ENCODE results near the gene FRA10AC1. TPM values are rescaled to one million over a fixed set of nuclear protein-coding genes. Genes with fewer than 3 reads are reported as not detected.
A peak's percentile ranks its signal among the peaks of the same experiment; 100 is the strongest.

Gene FRA10AC1, protein sequence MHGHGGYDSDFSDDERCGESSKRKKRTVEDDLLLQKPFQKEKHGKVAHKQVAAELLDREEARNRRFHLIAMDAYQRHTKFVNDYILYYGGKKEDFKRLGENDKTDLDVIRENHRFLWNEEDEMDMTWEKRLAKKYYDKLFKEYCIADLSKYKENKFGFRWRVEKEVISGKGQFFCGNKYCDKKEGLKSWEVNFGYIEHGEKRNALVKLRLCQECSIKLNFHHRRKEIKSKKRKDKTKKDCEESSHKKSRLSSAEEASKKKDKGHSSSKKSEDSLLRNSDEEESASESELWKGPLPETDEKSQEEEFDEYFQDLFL
- total RNA-seq = 2.9 TPM

GRCh38 chr10:93702210-93703001 is at the start of gene FRA10AC1:
Gene FRA10AC1, minus strand, starts transcription at chr10:93702592. Its CDS starts 2,486 bp downstream, at chr10:93700106.
- ATAC-seq (peak; percentile 96), DNase-seq (ENCODE audit: low spot score) (peak; percentile 80)

GRCh38 chr10:93751832-93752231 is 49.4 kb upstream of the FRA10AC1 start:
- no peak for DNase-seq (ENCODE audit: low spot score)
- peak; percentile 94 for ATAC-seq

- no peak for DNase-seq (ENCODE audit: low spot score)
- no peak for ATAC-seq
Observed at GRCh38 chr10:93751124-93751523, 48.7 kb upstream of the FRA10AC1 start.

DNA sequence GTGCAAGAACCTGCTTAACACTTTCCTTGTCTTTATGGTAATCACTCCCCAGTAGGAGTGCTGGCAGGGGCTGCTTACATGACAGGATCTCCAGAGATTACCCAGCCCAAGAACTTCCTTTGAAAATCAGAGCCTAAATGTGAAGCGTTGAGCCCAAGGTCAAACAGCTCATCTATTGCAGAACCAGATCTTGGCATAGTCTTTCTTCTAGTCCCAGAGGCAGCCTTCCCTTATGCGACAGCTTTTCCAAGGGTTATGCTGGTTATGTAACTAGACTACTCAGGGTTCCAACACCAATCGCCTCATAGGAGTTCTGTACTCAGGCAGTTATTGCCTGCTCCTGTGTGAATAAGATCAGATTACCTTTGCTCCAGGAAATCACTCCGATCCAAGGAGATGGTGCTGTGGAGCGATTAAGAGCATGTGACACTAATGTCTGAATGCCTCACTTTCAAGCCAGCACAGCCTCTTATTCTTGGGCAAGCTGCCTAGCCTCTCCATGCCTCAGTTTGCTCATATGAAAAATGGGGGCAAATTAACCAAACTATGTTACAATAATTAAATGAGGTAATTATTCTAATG is 46.9 kb upstream of the FRA10AC1 start:
- ATAC-seq (no peak), DNase-seq (ENCODE audit: low spot score) (no peak)

DNA sequence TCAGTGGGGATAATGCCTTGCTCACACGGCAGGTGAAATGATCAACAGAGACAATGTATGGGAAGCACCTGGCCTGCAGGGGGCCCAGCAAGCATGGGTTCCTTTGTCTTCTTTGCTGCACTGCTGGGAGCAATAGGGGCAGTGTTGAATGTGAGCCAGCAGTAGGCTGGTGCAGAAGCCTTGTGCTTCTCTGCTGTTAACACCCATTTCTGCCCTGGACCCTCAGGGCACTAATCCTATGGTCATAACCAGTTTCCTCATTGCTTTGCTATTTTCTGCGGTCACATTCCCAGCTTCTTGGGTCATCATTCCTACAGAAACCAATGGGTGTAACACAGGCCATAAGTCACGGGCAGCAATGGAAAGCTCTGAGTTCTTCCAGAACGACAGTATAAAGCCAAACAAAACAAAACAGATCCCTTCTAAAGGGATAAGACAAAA is 44.5 kb upstream of the FRA10AC1 start:
- peak; percentile 52 for DNase-seq (ENCODE audit: low spot score)
- peak; percentile 78 for ATAC-seq

DNA sequence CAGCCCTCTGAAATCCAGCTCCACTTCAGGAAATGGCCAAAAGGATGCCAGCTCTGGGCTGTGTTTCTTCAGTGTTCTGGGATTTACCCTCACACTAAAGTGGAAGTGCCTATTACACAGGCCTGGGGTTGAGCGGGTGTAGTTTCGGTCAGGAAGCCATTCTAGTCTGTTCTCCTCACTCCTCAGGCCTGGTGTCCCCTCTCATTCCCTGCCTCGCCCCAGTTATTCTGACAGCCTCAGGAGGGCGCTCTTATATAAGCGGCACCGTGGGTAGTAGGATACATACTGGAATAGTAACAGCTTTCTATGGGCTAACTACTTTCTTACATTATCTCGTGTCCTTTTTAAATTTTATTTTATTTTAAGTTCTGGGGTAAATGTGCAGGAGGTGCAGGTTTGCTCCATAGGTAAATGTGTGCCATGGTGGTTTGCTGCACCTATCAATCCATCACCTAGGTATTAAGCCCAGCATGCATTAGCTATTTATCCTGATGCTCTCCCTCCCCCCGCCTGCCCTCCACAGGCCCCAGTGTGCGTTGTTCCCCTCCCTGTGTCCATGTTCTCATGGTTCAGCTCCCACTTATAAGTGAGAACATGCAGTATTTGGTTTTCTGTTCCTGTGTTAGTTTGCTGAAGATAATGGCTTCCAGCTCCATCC is 43.1 kb upstream of the FRA10AC1 start:
- DNase-seq (ENCODE audit: low spot score) = peak; percentile 55
- ATAC-seq = peak; percentile 96

- DNase-seq (ENCODE audit: low spot score) = no peak
- ATAC-seq = peak; percentile 15
Observed at GRCh38 chr10:93742633-93743349, 40.4 kb upstream of the FRA10AC1 start.

DNA sequence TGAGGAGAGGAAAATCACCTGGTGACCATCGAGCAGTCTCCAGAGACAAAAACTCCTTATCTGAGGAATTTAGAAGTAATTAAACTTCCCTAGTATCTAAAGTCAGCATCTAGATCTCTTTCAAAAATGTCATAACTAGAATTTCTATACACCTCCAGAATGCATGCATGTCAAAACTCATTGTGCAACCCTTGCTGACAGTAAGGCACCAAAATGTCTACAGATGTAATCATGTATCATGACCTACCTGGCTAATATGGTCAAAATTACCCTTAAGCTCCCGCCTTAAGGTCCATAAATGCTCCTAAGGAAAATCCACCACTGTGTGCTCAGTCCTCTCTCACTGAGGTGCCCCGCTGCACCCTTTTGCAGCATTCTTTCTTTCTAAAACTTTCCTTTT is 39.0 kb upstream of the FRA10AC1 start:
- ATAC-seq = no peak
- DNase-seq (ENCODE audit: low spot score) = no peak

GRCh38 chr10:93726024-93726423 is 23.6 kb upstream of the FRA10AC1 start:
- no peak for ATAC-seq

GRCh38 chr10:93723153-93723552 is 20.8 kb upstream of the FRA10AC1 start:
- ATAC-seq = no peak

More at GRCh38 chr10:93726024-93726423, 23.6 kb upstream of the FRA10AC1 start:
- DNase-seq (ENCODE audit: low spot score) = no peak

GRCh38 chr10:93722550-93722949 is 20.2 kb upstream of the FRA10AC1 start:
- DNase-seq (ENCODE audit: low spot score) (no peak), ATAC-seq (no peak)

More at GRCh38 chr10:93723153-93723552, 20.8 kb upstream of the FRA10AC1 start:
- no peak for DNase-seq (ENCODE audit: low spot score)

- ATAC-seq (no peak), DNase-seq (ENCODE audit: low spot score) (no peak)
Observed at GRCh38 chr10:93719901-93720300, 17.5 kb upstream of the FRA10AC1 start.

- DNase-seq (ENCODE audit: low spot score) (no peak), ATAC-seq (no peak)
Observed at GRCh38 chr10:93718937-93719725, 16.7 kb upstream of the FRA10AC1 start.

- DNase-seq (ENCODE audit: low spot score) (no peak), ATAC-seq (no peak)
Observed at GRCh38 chr10:93716766-93717165, 14.4 kb upstream of the FRA10AC1 start.

DNA sequence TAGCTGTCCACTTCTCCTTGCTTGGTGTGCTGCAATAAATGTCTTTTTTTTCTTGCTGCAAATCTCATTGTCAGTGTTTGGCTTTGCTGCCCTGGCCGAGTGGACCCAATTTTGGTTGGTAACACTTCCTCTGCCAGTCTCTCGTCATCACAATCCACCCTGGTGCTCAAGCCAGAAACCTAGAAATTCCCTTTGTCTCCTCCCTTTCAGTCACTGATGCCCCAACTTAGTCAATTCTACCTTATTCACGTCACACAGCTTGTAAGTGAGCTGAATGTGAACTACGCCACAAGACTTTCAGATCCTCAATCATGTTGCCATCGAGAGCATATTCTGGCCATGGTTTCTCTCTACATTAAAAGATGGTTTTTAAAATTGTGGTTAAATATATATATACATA is 13.0 kb upstream of the FRA10AC1 start:
- no peak for ATAC-seq
- no peak for DNase-seq (ENCODE audit: low spot score)

DNA sequence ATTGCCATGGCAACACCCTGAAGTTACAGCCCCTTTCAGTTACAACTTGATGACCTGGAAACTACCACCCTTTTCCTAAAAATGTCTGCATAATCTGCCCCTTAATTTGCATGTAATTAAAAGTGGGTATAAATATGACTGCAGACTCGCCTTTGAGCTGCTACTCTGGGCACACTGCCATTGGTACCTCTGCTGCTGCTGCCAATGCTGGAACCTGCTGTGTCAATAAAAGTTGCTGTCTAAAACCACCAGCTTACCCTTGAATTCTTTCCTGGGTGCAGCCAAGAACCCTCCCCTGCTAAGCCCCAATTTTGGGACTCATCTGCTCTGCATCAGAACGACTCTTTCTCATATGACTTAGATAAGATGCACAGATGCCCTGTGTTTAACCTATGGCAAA is 10.2 kb upstream of the FRA10AC1 start:
- ATAC-seq (peak; percentile 60), DNase-seq (ENCODE audit: low spot score) (no peak)

GRCh38 chr10:93711891-93712290 is 9.5 kb upstream of the FRA10AC1 start:
- ATAC-seq = no peak
- no peak for DNase-seq (ENCODE audit: low spot score)

- ATAC-seq (peak; percentile 96), DNase-seq (ENCODE audit: low spot score) (peak; percentile 65)
Observed at GRCh38 chr10:93710333-93710909, 8.0 kb upstream of the FRA10AC1 start.

- no peak for ATAC-seq
- no peak for DNase-seq (ENCODE audit: low spot score)
Observed at GRCh38 chr10:93707623-93708022, 5.2 kb upstream of the FRA10AC1 start.
